Skeletal muscle cell (primary cell): ENCODE results near the gene ANKRD22.
"Not testable (repeated sequence)": the region's sequence is repeated elsewhere in the genome, so short reads cannot be mapped to it uniquely, and the experiment has no call there.

Source experiments
- DNase-seq: peaks from one replicate; pipeline ENCODE4 v3.0.0-alpha.2; 2010; ENCODE audit warnings: low read depth
- H3K4me3 ChIP-seq: 2 replicates; pipeline ENCODE4 v1.5.1; 2011; ENCODE audit warnings: low read depth, mild to moderate bottlenecking, control low read depth, low read length, moderate library complexity

The ANKRD22 gene

GRCh38 chr10:88841316-88842111 is 10.1 kb downstream of the ANKRD22 start:
- H3K4me3 ChIP-seq = no peak overlapping the region
- no peak for DNase-seq

GRCh38 chr10:88840881-88841280 is 10.8 kb downstream of the ANKRD22 start:
- no peak for DNase-seq
- no peak overlapping the region for H3K4me3 ChIP-seq

- DNase-seq = no peak
- no peak overlapping the region for H3K4me3 ChIP-seq
Measured at GRCh38 chr10:88840104-88840503, 11.5 kb downstream of the ANKRD22 start.

- no peak for DNase-seq
- no peak overlapping the region for H3K4me3 ChIP-seq
Measured at GRCh38 chr10:88838766-88839350, 12.8 kb downstream of the ANKRD22 start.

- DNase-seq, H3K4me3 ChIP-seq: not testable (repeated sequence)
Measured at GRCh38 chr10:88837632-88838031, 14.0 kb downstream of the ANKRD22 start.

- no peak overlapping the region for H3K4me3 ChIP-seq
- DNase-seq = no peak
Measured at GRCh38 chr10:88835910-88836221, 15.8 kb downstream of the ANKRD22 start.

GRCh38 chr10:88835096-88835909 is 16.3 kb downstream of the ANKRD22 start:
- DNase-seq = peak; percentile 49

GRCh38 chr10:88833723-88834122 is 17.9 kb downstream of the ANKRD22 start:
- no peak overlapping the region for H3K4me3 ChIP-seq
- DNase-seq = no peak

More at GRCh38 chr10:88835096-88835909, 16.3 kb downstream of the ANKRD22 start:
- H3K4me3 ChIP-seq = no peak overlapping the region

GRCh38 chr10:88833156-88833555 is 18.5 kb downstream of the ANKRD22 start:
- DNase-seq = no peak
- H3K4me3 ChIP-seq = no peak overlapping the region

GRCh38 chr10:88832376-88832775 is 19.3 kb downstream of the ANKRD22 start:
- no peak overlapping the region for H3K4me3 ChIP-seq
- DNase-seq = no peak

GRCh38 chr10:88831709-88832108 is 19.9 kb downstream of the ANKRD22 start:
- no peak for DNase-seq
- no peak overlapping the region for H3K4me3 ChIP-seq

- no peak overlapping the region for H3K4me3 ChIP-seq
- no peak for DNase-seq
Measured at GRCh38 chr10:88830643-88831268, 20.9 kb downstream of the ANKRD22 start.

GRCh38 chr10:88828310-88828709 is 23.3 kb downstream of the ANKRD22 start:
- no peak overlapping the region for H3K4me3 ChIP-seq
- no peak for DNase-seq

- DNase-seq = no peak
- no peak overlapping the region for H3K4me3 ChIP-seq
Measured at GRCh38 chr10:88827671-88828070, 24.0 kb downstream of the ANKRD22 start.

GRCh38 chr10:88826388-88826787 is 25.3 kb downstream of the ANKRD22 start:
- no peak for DNase-seq
- H3K4me3 ChIP-seq = no peak overlapping the region

- no peak overlapping the region for H3K4me3 ChIP-seq
- DNase-seq = peak; percentile 41
Measured at GRCh38 chr10:88820748-88821401, 30.8 kb downstream of the ANKRD22 start.

- H3K4me3 ChIP-seq = no peak overlapping the region
- no peak for DNase-seq
Measured at GRCh38 chr10:88819290-88819689, 32.4 kb downstream of the ANKRD22 start.

GRCh38 chr10:88813200-88813599 is 38.4 kb downstream of the ANKRD22 start:
- no peak for DNase-seq
- no peak overlapping the region for H3K4me3 ChIP-seq

- no peak for DNase-seq
- no peak overlapping the region for H3K4me3 ChIP-seq
Measured at GRCh38 chr10:88810196-88810961, 41.3 kb downstream of the ANKRD22 start.
